Inferior parietal cortex (tissue), 1 donor: ENCODE data around the gene CTDSP2.
"Not testable (repeated sequence)": the region's sequence is repeated elsewhere in the genome, so short reads cannot be mapped to it uniquely, and the experiment has no call there.

Experiments
- DNase-seq: peaks from one replicate; pipeline ENCODE4 v3.0.0-alpha.2; 2016; ENCODE audit errors: extremely low spot score

CTDSP2 gene

GRCh38 chr12:57846577-57847319, at the start of gene CTDSP2:
CTDSP2 (minus strand) TSS chr12:57846729; CDS start chr12:57846435, 294 bp downstream.
- peak; percentile 95 for DNase-seq

DNA sequence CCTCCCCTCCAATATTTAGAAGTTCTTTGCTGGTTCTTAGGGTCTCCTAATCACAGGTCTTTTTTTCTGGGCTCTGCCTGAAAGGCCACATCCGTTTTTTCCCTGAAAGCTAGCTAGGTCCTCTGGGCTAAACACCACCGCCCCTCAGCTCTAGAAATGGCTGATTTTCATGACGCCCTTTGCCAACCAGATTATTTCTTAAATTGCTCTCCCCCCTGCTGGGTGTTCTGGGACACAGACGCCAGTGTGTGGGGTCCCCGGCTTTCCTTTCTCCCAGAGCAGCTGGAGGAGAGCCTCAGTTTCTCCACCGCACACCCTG, 49.5 kb upstream of the CTDSP2 start:
- no peak for DNase-seq

GRCh38 chr12:57895389-57896114, 49.0 kb upstream of the CTDSP2 start:
- DNase-seq: peak; percentile 20

DNA sequence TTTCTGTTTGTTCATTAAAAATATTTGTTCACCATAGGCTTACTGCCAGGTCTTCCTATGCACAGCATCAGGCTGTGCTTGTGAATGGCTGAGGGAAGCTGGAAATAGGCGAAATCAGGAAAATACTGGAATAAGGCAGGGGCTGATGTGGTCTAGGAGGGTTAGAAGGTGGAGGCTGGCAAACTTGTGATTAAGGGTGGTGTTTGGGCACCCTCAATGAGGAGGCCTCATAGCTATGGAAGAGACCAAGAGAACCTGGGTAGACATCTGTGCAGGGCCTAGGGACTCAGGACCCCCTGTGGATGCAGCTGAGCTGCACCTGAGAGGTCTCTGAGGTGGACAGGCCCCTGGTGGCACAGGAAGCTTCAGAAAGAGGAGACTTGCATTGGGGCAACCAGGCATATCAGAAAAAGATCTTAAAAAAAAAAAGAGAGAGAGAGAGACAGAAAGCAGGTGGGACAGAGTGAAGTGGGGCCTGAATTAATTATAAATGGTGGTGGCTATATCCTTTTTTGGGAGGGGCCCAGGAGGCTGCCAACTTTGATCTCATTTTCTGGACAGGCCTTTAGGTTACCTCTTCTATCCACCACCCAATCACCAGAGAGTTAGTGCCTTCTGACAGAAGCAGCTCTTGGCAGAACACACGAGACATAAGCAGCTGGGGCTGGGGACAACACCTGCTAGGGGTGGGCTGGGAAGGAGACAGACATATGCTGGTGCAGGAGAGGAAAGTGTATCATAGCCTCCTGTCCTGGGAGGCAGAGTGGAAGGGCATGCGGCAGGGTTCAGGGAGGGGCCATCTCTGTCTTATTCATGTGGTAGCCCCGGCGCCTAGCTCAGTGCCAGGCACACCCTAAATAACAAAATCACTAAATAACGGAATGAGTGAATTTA, 48.1 kb upstream of the CTDSP2 start:
- no peak for DNase-seq

DNA sequence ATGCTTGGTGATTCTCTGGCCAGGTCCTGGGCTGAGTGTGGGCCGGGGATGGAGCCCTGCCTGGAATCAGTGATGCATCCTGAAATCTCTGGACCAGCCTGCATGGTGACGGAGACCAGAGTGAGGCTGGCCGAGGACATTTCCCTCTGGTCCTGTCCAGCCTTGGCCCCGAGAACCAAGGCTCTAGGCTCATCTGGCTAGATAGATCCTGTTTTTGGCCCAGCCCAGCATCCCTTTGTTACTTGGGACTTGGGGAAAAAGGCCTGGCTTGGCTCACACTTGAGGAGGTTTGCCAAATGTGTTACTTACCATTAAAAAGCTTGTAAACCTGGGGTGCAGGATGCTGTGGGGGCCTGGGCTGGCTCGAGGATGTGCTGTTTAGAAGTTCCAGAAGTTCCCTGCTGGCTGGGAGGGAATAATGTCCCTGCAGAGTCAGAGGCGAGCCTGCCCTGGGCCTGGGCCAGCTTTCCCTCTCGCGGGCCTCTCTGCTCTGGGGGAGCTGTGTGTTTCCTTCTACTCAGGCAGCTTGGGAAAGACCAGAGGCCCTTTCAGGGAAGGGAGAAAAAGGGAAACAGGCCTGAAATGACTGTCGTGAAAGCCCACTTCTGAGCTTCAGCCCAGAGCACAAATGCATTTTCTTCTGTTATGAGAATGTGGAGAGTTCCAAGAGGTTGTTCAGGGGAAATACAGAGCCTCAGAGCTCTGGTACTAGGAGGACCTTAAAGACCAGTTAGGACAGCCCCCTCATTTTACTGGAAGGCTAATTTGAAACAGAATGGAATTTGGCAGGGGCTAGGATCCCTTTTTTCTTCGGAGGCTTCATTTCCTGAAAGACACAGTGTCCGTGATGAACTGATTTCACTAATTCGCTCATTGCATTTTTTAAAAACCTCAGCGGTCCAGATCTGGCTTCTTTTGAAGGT, 47.2 kb upstream of the CTDSP2 start:
- peak; percentile 78 for DNase-seq

DNA sequence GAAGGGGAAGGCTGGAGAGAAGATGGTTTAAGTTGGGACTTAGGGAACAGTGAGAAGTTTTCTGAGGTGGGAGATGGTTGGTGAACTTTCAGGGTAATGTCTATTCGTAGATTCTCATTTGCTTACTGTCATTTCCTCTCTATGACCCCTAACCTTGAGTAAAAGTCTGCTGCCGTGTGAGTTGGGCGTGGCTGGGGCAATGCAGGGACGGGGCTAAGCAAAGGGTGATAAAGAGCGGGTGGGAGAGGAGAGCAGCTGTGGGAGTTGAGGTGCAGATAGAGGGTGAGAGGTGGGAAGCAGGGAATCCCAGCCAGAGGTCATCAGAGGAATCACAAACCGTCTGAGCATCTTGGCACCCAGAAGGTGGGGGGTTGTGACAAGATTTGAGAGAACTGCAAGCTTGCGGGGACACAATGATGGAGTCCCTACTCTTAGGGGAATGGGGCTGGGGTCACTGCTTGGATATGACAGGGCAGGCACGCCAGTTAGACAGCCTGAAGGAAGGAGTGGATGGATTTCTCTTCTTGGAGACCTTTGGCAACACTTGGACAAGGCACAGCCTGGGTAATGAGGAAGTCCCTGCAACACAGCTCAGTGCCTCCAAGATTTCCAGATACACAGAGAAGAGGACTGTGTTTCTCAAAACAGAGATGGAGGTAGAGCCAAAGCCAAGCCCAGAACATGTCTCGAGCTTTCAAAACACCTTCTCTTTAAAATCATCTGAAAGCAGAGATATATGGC, 45.9 kb upstream of the CTDSP2 start:
- no peak for DNase-seq

GRCh38 chr12:57891542-57892228, 45.2 kb upstream of the CTDSP2 start:
- peak; percentile 42 for DNase-seq

- DNase-seq: no peak
Measured at GRCh38 chr12:57890191-57891115, 43.9 kb upstream of the CTDSP2 start.

DNA sequence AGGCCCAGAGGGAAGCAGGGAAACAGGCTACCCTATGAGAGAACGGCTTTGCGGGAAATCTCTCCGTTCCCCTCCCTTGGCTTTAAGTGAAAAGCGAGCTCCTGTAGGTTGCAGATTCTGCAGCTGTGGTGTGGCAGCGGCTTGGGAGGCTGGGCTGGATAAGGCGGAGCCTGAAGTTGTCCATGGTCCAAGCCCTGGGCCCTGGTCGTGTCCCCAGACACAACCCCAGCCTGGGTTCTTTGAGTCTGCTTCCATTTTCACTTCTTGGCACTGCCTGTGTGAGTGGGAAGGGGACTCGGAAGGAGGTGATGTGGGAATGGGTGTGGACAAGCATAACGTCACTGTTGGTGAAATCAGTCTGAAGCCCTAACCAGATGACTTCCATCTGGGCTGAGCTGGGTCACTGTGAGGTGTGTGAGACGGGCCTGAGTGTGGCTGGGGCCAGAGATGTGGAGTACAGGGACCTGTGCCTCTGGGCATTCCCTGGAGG, 43.0 kb upstream of the CTDSP2 start:
- peak; percentile 33 for DNase-seq

DNA sequence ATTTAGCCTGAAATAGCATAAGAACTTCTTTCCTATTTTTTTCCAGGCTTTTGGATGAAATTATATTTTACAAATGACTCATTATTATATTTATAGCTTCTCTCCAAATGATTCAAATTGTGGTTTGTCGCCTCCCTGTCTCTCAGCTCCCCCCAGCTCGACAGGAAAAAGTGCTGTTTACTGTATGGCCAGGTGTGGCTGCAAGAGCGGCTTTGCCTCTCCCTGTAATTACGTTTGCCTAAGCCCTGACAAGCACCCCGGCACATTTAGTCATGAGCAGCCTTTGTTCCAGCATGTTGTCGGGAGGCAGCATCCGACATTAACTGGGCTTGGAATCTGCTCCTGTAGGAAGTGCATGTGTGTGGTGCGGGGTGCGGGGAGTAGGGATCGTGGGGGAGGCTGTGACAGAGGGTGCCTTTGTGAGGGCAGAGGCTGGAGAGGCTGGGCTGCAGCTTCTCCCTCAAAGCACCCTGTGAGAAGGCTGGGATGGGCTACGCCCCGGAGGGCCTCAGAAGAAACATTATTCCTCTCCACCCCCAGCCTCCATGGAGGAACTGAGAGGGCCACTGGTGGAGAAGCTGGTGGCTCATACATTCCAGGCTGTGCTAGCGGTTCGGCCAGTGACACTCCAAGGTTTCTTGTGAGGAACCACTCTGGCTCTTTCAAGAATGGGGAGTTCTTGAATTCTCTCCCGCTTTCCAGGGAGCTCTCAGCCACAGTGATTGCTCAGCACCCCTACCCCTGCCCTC, 42.1 kb upstream of the CTDSP2 start:
- DNase-seq: peak; percentile 59

DNA sequence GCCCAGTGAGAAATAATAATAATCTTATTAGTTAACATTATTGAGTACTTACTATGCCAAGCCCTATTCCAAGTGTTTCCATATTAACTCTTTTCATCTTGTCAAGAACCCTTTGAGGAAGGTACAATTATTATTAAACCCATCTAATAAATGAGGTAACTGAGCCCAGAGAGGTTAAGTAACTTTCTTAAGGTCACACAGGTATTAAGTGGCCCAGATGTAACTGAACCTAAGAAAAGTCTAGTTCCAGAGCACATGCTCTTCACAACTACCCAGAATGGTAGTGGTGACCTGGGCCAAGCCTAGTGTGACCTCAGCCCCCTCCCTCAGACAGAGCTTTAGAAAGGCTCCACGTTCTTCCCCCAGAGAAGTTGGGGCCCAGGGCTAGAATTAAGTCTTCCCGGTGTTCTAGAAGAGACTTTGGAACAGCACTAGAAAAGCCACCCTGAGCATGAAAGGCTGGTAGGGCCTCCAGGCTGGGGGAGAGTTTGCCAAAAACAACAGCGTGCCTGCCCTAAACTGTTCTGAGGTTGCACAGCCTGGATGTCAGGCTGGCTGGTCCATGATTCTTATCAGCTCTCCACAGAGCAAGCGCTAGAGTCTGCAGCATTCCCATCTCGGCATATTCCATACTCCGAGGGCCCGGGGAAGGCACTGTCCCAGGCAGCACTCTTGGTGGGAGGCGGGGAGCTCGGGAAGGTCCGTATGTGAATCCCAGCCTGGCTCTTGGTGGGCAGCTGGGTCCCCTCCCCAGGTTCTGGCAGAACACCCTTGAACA, 41.3 kb upstream of the CTDSP2 start:
- no peak for DNase-seq

DNA sequence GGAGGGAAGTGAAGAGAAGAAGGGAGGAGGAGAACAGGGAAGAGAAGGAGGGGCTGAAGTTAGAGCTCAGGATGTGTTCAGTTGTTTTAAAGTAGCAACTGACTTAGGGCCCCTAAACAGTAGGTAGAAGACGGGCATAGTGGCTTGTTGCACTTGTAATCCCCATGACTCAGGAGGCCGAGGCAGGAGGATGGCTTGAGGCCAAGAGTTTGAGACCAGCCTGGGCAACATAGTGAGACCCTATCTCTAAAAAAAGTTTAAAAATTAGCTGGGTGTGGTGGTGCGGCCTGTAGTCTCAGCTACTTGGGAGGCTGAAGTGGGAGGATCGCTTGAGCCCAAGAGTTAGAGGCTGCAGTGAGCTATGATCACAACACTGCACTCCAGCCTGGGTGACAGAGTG, 40.4 kb upstream of the CTDSP2 start:
- DNase-seq: not testable (repeated sequence)

DNA sequence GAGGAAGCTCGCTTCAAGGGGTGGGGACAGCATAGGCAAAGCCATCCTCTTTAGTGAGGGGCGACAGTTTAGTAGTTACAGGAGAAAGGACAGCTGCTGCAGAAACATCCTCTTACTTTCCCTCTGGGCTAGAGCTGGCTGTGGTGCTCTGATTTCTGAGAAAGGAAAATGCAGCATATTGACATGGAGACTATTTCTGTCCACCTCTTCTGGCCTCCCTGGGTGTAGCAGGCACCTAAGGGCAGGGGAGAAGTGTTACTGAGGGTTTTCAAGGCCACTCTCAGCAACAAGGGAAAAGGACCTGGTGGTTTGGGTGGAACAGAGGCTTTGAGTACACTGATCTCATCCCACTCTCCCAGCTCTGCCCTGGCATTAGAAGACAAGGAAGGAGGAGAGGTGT, 40.0 kb upstream of the CTDSP2 start:
- DNase-seq: no peak

- DNase-seq: no peak
Measured at GRCh38 chr12:57885207-57885606, 38.7 kb upstream of the CTDSP2 start.

DNA sequence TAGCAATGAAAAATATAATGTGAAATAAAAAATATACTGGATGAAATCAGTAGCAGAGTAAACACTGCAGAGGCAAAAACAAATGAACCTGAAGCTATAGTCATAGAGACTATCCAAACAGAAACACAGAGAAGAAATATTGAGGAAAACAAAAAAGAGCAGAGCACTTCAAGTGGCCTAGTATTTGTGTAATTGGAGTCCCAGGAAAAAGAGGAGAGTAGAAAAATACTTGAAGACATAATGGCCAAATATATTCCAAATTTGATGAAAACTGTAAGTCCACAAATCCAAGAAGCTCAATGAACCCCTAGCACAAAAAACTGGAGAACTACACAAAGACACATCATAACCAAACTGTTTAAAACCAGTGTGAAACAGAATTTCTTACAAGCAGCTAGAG, 37.2 kb upstream of the CTDSP2 start:
- DNase-seq: no peak

GRCh38 chr12:57883057-57883456, 36.5 kb upstream of the CTDSP2 start:
- DNase-seq: no peak

GRCh38 chr12:57882575-57882974, 36.0 kb upstream of the CTDSP2 start:
- DNase-seq: no peak
